Lung (tissue), 12 donors: ENCODE measurements around the gene CPLX3. TPM values are rescaled to one million over a fixed set of nuclear protein-coding genes. Genes with fewer than 3 reads are reported as not detected.

ENCODE experiments used
- ATAC-seq: fragments of 200-7000 bp; cut with Tn5 transposase; one replicate; pipeline ENCODE4 v1.9.1; 2020; ENCODE audit warnings: moderate number of reproducible peaks; ENCODE audit not compliant: insufficient read depth, low FRiP score
- DNase-seq, 3 donors: peaks; one replicate each; pipeline ENCODE4 v3.0.0-alpha.2; 2013 to 2017
- H3K27ac ChIP-seq, 2 donors: one replicate each; pipeline ENCODE4 v1.5.1; 2013; ENCODE audit warnings: mild to moderate bottlenecking in 2 of 2, moderate library complexity in 2 of 2, control low read depth in 1 of 2, inconsistent platforms in 1 of 2, low read depth in 1 of 2, low read length in 1 of 2
- H3K27me3 ChIP-seq, 3 donors: one replicate each; pipeline ENCODE4 v1.5.1; 2013; ENCODE audit warnings: low read length in 2 of 3; ENCODE audit not compliant: control insufficient read depth in 3 of 3, insufficient read depth in 3 of 3
- H3K36me3 ChIP-seq, 4 donors: one replicate each; pipeline ENCODE4 v1.5.1; 2013; ENCODE audit warnings: low read length in 4 of 4, mild to moderate bottlenecking in 1 of 4, moderate library complexity in 1 of 4; ENCODE audit not compliant: control insufficient read depth in 4 of 4, insufficient read depth in 4 of 4
- H3K4me1 ChIP-seq, 5 donors: one replicate each; pipeline ENCODE4 v1.5.1; 2013; ENCODE audit warnings: low read length in 5 of 5, mild to moderate bottlenecking in 2 of 5, moderate library complexity in 1 of 5; ENCODE audit not compliant: control insufficient read depth in 5 of 5, insufficient read depth in 5 of 5
- H3K4me3 ChIP-seq: one replicate; pipeline ENCODE4 v1.5.1; 2013; ENCODE audit warnings: mild to moderate bottlenecking, control low read depth, moderate library complexity
- H3K9ac ChIP-seq, 2 donors: one replicate each; pipeline ENCODE4 v1.5.1; 2013; ENCODE audit warnings: low read length in 2 of 2, control low read depth in 1 of 2; ENCODE audit not compliant: insufficient read depth in 1 of 2
- H3K9me3 ChIP-seq, 4 donors: one replicate each; pipeline ENCODE4 v1.5.1; 2013; ENCODE audit warnings: low read length in 3 of 4, mild to moderate bottlenecking in 1 of 4, moderate library complexity in 1 of 4; ENCODE audit not compliant: control insufficient read depth in 4 of 4, insufficient read depth in 3 of 4
- WGBS, 2 donors: extraction: QIAGEN DNeasy Blood & Tissue Kit; methylation state at CpG; one replicate each; pipeline ENCODE4 v1.1.7; 2013; 5-methylcytosine and 5-hydroxymethylcytosine counted together
- polyA plus RNA-seq, 2 donors: library from polyadenylated mRNA; stranded (reverse); fragments of 200-250 nt; gene quantifications; one replicate each; pipeline ENCODE4 v1.2.1, GENCODE V29; 2013
- total RNA-seq, 2 donors: library from RNA; depleted of rRNA in 1 of 2; stranded (reverse); fragments of >200 nt in 1 of 2; gene quantifications; one replicate each; pipeline ENCODE4 v1.2.1, GENCODE V29; 2014 to 2021
- TF ChIP-seq, protein P1 (sequence below): IDR thresholded peaks from 2 replicates; pipeline ENCODE4 v1.5.1; 2012; ENCODE audit warnings: mild to moderate bottlenecking; ENCODE audit errors: control extremely low read depth, extremely low read depth
- donor health status: control.
- donor health status: control.
- donor health status: Bipolar disorder and iron deficiency.
- donor health status: healthy.
- donor health status: DM: yes; HTN: yes; CAD: no.

CPLX3 gene
- total and polyA plus RNA-seq, 4 donors: 0.10 to 0.13 TPM; not detected in 2

DNA sequence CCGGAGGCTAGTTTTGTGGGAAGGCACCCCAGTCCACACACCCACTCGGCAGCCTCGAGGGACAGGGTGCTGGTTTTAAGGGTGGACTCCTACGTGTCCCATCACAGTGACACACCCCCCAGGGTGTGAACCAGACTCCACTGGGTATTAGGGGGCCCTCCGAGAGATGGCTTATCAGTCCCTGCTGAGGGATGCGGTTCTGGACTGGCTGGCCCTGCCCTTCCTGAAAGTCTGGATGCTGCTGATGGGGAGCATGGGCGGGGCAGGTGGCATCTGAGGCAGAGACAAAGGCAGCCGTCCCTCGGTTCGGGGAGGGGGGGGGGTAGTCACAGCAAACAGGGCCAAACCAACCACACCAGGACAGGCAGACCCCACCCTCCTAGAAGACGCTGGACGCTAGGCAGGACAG lies 17.5 kb downstream of the CPLX3 start:
- WGBS, 2 donors: 62 to 67% methylated on average over 12 of the region's 12 CpGs
- H3K4me3 ChIP-seq: no peak overlapping the region
- no peak overlapping the region for H3K9ac ChIP-seq
- peaks cover 0 to 33% (median 9%) of the 10 kb centered on the region in 4 donors for H3K36me3 ChIP-seq
- H3K9me3 ChIP-seq: no peaks in the 10 kb centered on the region
- DNase-seq (peak in 1 of 3 donors; percentile 5), ATAC-seq (no peak)
- H3K27ac ChIP-seq: no peak overlapping the region
- TF ChIP-seq, protein P1, sequence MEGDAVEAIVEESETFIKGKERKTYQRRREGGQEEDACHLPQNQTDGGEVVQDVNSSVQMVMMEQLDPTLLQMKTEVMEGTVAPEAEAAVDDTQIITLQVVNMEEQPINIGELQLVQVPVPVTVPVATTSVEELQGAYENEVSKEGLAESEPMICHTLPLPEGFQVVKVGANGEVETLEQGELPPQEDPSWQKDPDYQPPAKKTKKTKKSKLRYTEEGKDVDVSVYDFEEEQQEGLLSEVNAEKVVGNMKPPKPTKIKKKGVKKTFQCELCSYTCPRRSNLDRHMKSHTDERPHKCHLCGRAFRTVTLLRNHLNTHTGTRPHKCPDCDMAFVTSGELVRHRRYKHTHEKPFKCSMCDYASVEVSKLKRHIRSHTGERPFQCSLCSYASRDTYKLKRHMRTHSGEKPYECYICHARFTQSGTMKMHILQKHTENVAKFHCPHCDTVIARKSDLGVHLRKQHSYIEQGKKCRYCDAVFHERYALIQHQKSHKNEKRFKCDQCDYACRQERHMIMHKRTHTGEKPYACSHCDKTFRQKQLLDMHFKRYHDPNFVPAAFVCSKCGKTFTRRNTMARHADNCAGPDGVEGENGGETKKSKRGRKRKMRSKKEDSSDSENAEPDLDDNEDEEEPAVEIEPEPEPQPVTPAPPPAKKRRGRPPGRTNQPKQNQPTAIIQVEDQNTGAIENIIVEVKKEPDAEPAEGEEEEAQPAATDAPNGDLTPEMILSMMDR: no peak
- H3K4me1 ChIP-seq: peaks cover 0 to 15% (median 0%) of the 10 kb centered on the region in 5 donors
- H3K27me3 ChIP-seq: no peaks in the 10 kb centered on the region

DNA sequence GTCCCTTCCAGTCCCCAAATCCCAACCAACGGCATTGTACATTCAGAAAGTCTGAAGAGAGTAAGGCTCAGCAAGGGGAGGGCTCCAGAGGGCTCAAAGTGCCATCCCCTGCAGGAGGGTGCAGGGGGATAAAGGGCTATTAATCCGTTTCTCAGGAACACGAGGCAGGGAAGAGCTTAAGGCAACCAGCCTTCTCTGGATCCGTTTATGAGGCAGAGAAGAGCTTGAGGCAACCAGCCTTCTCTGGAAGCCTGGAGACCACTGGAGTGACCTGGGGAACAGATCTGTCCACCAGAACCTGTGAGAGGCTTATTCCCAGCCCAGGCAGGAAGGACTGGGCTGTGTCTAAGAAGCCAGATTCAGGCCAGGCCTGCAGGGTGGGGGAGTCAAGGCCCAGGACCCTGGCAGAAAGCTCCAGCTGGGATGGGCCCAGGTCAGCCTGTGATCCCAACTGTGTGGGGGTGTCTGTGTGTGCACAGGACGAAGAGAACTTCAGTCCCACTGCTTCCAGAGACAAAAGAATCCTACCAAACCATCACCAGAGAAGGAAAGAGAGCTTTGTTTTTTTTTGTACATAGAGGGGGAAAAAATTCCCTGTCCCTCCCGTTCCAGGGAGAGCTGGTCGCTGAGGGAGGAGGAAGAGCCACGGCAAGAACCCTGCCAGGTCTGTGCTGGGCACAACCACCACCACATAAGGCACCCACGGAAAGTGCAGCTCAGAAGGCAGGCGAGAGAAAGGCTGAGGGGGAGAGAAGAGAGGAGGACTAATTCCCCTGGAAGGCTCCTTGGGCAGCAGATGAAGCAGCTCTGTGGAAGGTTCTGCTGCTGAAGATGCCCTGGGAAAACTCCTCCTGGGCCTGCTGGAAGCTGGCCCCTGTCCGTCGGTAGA lies 18.1 kb downstream of the CPLX3 start:
- Histone ChIP-seq H3K9me3 (no peaks in the 10 kb centered on the region), H3K4me3 (no peak overlapping the region), H3K27me3 (no peaks in the 10 kb centered on the region), H3K36me3 (peaks cover 0 to 27% (median 10%) of the 10 kb centered on the region in 4 donors), H3K4me1 (peaks cover 0 to 15% (median 0%) of the 10 kb centered on the region in 5 donors), H3K27ac (no peak overlapping the region), H3K9ac (no peak overlapping the region)
- TF ChIP-seq, protein P1: no peak
- DNase-seq (no peak), ATAC-seq (no peak)
- WGBS, 2 donors: 76 to 79% methylated on average over 12 of the region's 12 CpGs

DNA sequence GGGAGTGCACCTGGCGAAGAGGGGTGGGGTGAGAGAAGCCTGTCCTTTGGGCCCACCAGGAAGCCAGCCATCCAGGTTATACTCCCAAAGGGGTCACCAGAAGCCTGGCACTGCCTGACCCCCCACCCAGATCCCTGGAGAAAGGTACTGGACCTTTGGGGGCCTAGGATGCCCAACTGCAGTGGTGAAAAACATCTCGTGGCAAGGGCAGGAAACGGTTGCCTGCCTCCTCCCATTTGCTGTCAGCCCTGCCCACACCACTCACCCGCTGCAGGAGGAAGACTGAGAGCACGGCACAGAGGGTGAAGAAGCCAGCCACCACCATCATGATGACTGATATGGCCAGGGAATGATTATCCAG lies 18.8 kb downstream of the CPLX3 start:
- peaks cover 0 to 15% (median 0%) of the 10 kb centered on the region in 5 donors for H3K4me1 ChIP-seq
- H3K9me3 ChIP-seq: no peaks in the 10 kb centered on the region
- H3K4me3 ChIP-seq: no peak overlapping the region
- H3K27ac ChIP-seq: no peak overlapping the region
- H3K36me3 ChIP-seq: peaks cover 0 to 31% (median 13%) of the 10 kb centered on the region in 4 donors
- 51 to 53% methylated on average over 5 of the region's 5 CpGs for WGBS, 2 donors
- no peak for ATAC-seq
- DNase-seq: no peak
- H3K9ac ChIP-seq: no peak overlapping the region
- H3K27me3 ChIP-seq: no peaks in the 10 kb centered on the region
- TF ChIP-seq, protein P1: no peak
